ENCODE data around the gene OTUD6A. TPM values are rescaled to one million over a fixed set of nuclear protein-coding genes. Genes with fewer than 3 reads are reported as not detected.
"Not testable (repeated sequence)": the region's sequence is repeated elsewhere in the genome, so short reads cannot be mapped to it uniquely, and the experiment has no call there.

Gene OTUD6A
- total RNA-seq, 2 experiments from 2014 or later = not detected

DNA sequence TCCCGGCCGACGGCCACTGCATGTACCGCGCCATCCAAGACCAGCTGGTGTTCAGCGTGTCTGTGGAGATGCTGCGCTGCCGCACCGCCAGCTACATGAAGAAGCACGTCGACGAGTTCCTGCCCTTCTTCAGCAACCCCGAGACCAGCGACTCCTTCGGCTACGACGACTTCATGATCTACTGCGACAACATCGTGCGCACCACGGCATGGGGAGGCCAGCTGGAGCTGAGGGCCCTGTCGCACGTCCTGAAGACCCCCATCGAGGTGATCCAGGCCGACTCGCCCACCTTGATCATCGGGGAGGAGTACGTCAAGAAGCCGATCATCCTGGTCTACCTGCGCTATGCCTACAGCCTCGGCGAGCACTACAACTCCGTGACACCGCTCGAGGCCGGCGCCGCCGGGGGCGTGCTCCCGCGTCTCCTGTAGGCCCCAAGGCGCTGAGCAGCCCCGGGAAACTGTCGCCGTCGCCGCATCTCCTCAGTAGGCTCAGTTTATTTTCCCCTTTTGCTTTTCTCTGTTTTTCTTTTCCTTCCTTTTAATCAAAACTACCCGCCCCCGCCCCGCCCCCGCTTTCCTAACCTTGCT lies 799 bp downstream of the OTUD6A start:
- ATAC-seq (no peak), DNase-seq (no peak)
- no peaks in the 10 kb centered on the region for H3K4me1 Mint-ChIP-seq
- no peaks in the 10 kb centered on the region for H3K9me3 Mint-ChIP-seq (ENCODE audit: low read depth)
- no peak overlapping the region for H3K27ac Mint-ChIP-seq
- no peak overlapping the region for H3K4me3 Mint-ChIP-seq
- H3K27me3 Mint-ChIP-seq = peaks cover 9% of the 10 kb centered on the region
- no peaks in the 10 kb centered on the region for H3K36me3 Mint-ChIP-seq
- CTCF ChIA-PET = no interaction called here

DNA sequence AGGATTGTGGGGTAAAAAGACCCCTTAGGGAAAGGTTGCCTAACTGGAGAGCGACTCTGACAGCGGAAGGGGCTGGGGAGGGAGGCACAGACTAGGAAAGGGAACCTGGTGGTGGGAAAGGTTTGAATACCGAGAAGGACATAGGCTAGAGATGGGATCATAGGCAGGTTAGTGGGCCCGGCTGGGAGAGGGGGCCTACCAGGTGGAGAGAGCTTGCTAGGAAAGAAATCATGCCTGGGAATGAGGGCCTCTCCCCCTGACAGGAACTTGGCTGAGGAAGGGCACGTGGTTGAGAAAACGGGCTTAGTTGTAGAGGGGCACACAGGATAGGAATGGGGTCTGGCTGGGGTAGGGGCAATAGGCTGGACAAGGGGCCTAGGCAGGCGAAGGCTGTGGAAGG lies 4.4 kb downstream of the OTUD6A start:
- CTCF ChIA-PET = no interaction called here
- no peak for ATAC-seq
- H3K36me3 Mint-ChIP-seq = no peaks in the 10 kb centered on the region
- no peaks in the 10 kb centered on the region for H3K4me1 Mint-ChIP-seq
- DNase-seq = no peak
- no peaks in the 10 kb centered on the region for H3K9me3 Mint-ChIP-seq (ENCODE audit: low read depth)
- no peaks in the 10 kb centered on the region for H3K27me3 Mint-ChIP-seq
- H3K27ac Mint-ChIP-seq = no peak overlapping the region
- H3K4me3 Mint-ChIP-seq = no peak overlapping the region

DNA sequence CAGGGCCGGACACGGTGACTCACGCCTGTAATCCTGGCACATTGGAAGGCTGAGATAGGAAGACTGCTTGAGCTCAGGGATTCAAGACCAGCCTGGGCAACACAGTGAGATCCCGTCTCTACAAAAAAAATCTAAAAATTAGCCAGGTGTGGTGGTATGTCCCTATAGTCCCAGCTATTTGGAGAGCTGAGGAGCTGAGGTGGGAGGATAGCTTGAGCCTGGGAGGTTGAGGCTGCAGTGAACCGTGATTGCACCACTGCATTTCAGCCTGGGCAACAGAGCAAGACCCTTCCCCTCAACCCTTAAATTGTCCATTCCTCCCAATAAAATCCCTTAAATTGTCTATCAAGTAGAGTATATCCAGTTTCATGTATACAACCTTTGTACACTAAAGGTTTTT lies 17.0 kb downstream of the OTUD6A start:
- H3K4me3 Mint-ChIP-seq = no peak overlapping the region
- ATAC-seq = no peak
- no peaks in the 10 kb centered on the region for H3K4me1 Mint-ChIP-seq
- H3K27me3 Mint-ChIP-seq = no peaks in the 10 kb centered on the region
- H3K36me3 Mint-ChIP-seq = no peaks in the 10 kb centered on the region
- DNase-seq = no peak
- no peak overlapping the region for H3K27ac Mint-ChIP-seq
- CTCF ChIA-PET = interaction anchor here (1.0 kb wide), 1 partner anchor 9 kb away, joined by 3 read pairs; no protein-coding TSS in a partner anchor
- H3K9me3 Mint-ChIP-seq (ENCODE audit: low read depth) = no peaks in the 10 kb centered on the region

DNA sequence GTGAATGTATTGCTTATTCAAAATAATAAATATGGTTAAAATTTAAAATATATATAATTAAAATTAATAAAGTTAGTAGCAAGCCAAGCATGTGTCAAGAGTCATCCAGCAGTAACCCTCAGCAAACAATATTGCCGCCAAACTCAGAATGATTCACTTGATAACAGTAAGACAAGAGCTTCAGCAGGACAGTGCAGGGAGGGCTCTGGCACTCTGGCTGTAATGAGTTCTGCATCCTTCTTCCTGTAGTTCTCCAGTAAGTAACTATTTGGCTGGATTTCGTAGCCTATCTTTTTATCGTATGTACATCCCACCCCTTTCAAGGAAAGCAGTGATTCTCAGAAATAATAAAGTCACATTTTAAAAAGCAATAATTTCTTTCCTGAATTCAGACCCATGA lies 17.6 kb downstream of the OTUD6A start:
- ATAC-seq (no peak), DNase-seq (no peak)
- no peaks in the 10 kb centered on the region for H3K27me3 Mint-ChIP-seq
- H3K9me3 Mint-ChIP-seq (ENCODE audit: low read depth) = no peaks in the 10 kb centered on the region
- no peaks in the 10 kb centered on the region for H3K36me3 Mint-ChIP-seq
- no peak overlapping the region for H3K4me3 Mint-ChIP-seq
- no peaks in the 10 kb centered on the region for H3K4me1 Mint-ChIP-seq
- CTCF ChIA-PET = interaction anchor here (1.0 kb wide), 1 partner anchor 8 kb away, joined by 3 read pairs; no protein-coding TSS in a partner anchor
- H3K27ac Mint-ChIP-seq = no peak overlapping the region

DNA sequence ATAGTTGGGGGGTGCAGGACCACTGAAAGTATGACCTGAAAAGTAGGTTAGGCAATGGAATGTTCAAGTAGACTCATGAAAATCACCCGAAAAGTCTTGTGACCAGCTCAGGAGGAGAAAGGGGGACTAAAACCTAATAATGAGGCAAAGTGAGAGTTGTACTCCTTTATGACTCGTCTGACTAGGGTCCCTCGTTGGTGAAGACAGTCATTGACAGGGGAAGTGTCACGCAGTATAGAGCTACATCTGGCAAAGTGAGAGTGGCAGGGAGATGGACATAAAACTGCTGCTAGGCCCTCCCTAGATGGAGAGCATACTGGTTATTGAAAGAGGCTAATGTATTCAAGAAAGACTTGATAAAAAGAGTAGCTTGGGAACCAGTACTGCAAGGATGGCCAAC lies 20.5 kb downstream of the OTUD6A start:
- no peak for ATAC-seq
- H3K4me1 Mint-ChIP-seq = no peaks in the 10 kb centered on the region
- CTCF ChIA-PET = interaction anchor here (3.4 kb wide), 1 partner anchor 16 kb away, joined by 11 read pairs; no protein-coding TSS in a partner anchor
- H3K27me3 Mint-ChIP-seq = no peaks in the 10 kb centered on the region
- H3K27ac Mint-ChIP-seq = no peak overlapping the region
- H3K4me3 Mint-ChIP-seq = no peak overlapping the region
- H3K36me3 Mint-ChIP-seq = no peaks in the 10 kb centered on the region
- no peak for DNase-seq
- no peaks in the 10 kb centered on the region for H3K9me3 Mint-ChIP-seq (ENCODE audit: low read depth)

DNA sequence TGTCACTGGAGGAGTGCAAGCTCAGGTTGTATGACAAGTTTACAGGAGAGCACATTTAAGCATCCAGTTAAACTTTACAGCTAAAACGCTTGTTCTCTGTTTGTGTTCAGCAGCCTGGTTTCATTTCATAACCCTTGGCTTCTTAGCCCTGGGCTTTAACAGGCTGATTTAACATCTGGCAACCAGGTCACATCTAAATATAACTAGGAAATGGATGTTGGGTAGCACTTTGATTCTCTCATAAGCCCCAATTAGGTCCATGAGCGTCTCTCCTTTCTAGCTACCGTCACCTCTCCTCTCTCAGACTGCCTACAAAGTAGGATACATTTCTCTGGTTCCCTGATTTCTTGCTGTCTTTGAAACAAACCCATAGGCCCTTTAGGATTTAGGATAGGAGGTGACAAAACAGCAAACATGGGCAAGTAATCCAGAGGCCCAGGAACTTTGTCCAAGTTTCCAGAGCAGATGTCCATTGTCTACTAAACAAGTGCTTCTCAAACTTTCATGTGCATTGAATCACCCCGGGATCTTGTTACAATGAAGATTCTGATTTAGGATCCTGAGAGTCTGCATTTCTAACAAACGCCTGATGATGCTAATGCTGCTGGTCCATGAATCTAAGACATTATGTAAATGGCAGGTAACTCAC lies 22.5 kb downstream of the OTUD6A start:
- no peak overlapping the region for H3K27ac Mint-ChIP-seq
- no peaks in the 10 kb centered on the region for H3K9me3 Mint-ChIP-seq (ENCODE audit: low read depth)
- H3K36me3 Mint-ChIP-seq = no peaks in the 10 kb centered on the region
- H3K4me1 Mint-ChIP-seq = no peaks in the 10 kb centered on the region
- DNase-seq = no peak
- no peak for ATAC-seq
- H3K27me3 Mint-ChIP-seq = no peaks in the 10 kb centered on the region
- H3K4me3 Mint-ChIP-seq = no peak overlapping the region
- CTCF ChIA-PET = interaction anchor here (3.4 kb wide), 1 partner anchor 14 kb away, joined by 11 read pairs; no protein-coding TSS in a partner anchor

DNA sequence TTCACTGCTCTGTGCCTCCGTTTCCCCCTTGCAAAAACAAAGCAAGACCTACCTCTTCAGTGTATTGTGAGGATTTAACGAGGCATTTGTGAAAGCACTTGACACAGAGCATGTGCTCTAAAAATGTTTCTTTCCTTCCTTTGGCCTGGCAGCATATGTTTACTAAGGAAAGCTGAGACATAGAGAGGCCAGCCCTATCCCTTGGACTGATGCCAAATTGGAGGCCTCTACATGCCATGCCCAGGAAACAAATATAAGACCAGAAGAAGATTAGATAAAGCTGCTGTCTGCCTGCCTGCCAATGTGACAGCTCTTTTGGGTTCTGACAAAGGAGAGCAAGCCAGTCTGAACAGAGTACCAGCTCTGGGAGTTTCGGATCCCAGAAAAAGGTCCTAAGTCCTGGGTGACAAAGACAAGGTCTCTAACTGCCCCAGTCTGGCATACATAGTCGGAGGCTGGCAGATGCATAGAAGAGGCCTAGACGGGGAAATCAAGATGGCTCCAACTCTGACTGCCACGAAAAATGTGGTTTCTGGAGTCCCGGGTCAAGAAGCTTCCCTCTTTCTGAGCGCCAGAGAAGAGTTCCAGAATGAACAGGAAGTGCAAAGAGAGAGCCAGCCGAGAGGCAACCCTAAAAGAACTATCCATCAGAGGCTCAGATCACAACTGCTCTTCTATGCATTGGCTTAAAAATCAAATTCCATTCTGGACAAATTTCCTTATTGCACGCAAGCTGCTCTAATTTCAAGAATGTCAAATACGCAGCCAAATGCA lies 25.8 kb downstream of the OTUD6A start:
- ATAC-seq = no peak
- H3K9me3 Mint-ChIP-seq (ENCODE audit: low read depth) = no peaks in the 10 kb centered on the region
- DNase-seq = no peak
- H3K4me1 Mint-ChIP-seq = no peaks in the 10 kb centered on the region
- H3K27ac Mint-ChIP-seq = no peak overlapping the region
- CTCF ChIA-PET = interaction anchor here (0.8 to 1.1 kb wide), 2 partner anchors 9 kb away, joined by 3 read pairs; no protein-coding TSS in a partner anchor
- no peaks in the 10 kb centered on the region for H3K36me3 Mint-ChIP-seq
- no peaks in the 10 kb centered on the region for H3K27me3 Mint-ChIP-seq
- H3K4me3 Mint-ChIP-seq = no peak overlapping the region

DNA sequence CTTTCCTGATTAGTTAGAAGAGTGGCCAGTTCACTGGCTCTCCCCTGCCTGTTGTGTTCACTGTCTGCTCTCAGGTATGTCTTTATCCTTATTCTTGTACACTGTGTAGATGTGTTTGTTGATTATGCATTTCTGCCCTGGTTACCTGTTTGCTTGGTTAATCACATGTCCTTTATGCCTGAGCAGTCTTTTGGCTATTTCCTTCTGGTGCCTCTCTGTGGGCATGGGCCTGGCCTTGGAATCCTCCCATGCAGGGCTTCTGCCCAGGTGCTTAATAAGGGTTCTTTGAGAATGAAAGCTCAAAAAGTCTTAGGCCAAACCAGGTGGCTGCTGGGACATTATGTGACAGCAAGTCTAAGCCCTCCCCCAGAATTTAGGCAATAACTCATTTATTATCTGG lies 26.5 kb downstream of the OTUD6A start:
- Mint-ChIP-seq H3K27me3 (no peaks in the 10 kb centered on the region), H3K36me3 (no peaks in the 10 kb centered on the region), H3K27ac (no peak overlapping the region), H3K9me3 (ENCODE audit: low read depth) (no peaks in the 10 kb centered on the region), H3K4me3 (no peak overlapping the region), H3K4me1 (no peaks in the 10 kb centered on the region)
- CTCF ChIA-PET = no interaction called here
- ATAC-seq (no peak), DNase-seq (no peak)

DNA sequence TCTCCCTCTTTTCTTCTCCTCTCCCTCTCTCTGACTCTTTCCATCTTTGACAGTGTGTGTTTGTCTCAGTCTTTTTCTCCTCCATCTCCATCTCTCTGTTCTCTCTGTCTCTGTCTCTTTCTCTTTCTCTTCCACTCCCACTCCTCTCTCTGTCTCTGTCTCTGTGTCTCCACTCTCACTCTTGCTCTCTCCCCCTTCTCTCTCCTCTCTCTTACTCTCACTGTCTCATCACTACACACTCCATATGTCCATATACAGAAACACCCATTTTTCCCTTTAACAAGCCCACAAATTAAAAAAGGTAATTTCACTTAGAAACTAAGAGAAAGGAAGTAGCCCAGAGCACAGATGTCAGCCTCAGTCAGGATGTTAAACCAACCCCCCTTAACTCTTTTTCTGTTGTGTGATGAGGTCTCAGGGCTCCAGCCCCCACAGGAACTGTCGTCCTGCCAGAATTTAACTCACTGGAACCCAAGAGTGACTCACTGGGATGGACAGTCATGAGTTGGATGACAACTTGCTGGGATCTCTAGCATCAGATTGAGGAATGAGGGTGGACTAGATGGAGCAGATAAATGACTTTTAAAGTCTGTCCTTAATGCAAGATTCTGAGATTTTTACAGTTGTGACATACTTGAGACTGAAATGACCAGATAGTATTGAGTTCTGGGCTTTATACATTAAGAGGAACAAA lies 27.5 kb downstream of the OTUD6A start:
- H3K27ac Mint-ChIP-seq = no peak overlapping the region
- no peaks in the 10 kb centered on the region for H3K4me1 Mint-ChIP-seq
- CTCF ChIA-PET = no interaction called here
- DNase-seq = no peak
- ATAC-seq = no peak
- no peaks in the 10 kb centered on the region for H3K36me3 Mint-ChIP-seq
- H3K9me3 Mint-ChIP-seq (ENCODE audit: low read depth) = no peaks in the 10 kb centered on the region
- H3K4me3 Mint-ChIP-seq = no peak overlapping the region
- no peaks in the 10 kb centered on the region for H3K27me3 Mint-ChIP-seq

DNA sequence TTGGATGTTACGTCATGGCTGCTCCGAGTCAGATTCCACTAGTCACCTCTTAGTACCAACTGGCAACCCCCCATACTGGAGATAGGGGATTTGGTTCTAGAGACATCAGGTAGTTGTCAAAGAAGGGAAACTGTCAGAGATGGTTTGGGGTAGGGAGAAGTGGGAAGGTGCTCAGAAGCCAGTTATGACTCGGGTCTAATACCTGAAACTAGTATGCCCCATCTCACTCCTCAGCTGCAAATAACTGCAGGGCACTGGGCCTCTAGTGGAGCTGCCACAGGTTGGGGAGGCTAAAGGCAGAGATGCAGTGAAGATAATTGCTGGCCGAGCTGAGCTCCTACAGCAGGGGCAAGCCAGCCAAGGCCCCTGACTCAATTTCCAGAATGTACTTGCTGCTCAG lies 30.0 kb downstream of the OTUD6A start:
- H3K27ac Mint-ChIP-seq = no peak overlapping the region
- H3K4me1 Mint-ChIP-seq = no peaks in the 10 kb centered on the region

DNA sequence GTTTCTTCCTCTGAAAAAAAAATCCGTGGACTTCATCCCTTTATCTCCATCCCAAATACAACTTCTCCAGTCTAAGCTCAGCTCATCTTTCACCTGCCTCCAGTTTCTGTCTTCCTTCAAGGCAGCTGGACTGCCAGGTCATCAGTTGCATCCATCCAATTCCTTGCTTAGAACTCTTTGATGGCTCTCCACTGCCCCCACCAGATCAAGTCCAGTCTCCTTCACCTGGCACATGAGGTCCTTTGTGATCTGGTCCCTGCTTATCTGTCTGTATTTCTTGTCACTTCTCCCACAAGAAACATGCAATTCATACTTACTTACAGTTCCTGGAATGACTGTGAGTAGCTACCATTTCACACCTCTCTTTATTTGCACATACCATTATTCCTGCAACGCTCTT lies 33.8 kb downstream of the OTUD6A start:
- Mint-ChIP-seq H3K27me3 (peaks cover 3% of the 10 kb centered on the region), H3K27ac (no peak overlapping the region), H3K9me3 (ENCODE audit: low read depth) (no peaks in the 10 kb centered on the region), H3K4me1 (no peaks in the 10 kb centered on the region), H3K36me3 (no peaks in the 10 kb centered on the region), H3K4me3 (no peak overlapping the region)
- CTCF ChIA-PET = interaction anchor here (0.9 to 3.4 kb wide), 5 partner anchors 24 to 478 kb away, joined by 3 to 8 read pairs (median 3); partner anchors contain the start of gene IGBP1
- DNase-seq = no peak
- ATAC-seq = no peak

More for the DNA sequence above, 30.0 kb downstream of the OTUD6A start:
- CTCF ChIA-PET = no interaction called here
- Mint-ChIP-seq H3K27me3 (no peaks in the 10 kb centered on the region), H3K36me3 (no peaks in the 10 kb centered on the region), H3K9me3 (ENCODE audit: low read depth) (no peaks in the 10 kb centered on the region), H3K4me3 (no peak overlapping the region)
- no peak for ATAC-seq
- DNase-seq = no peak

DNA sequence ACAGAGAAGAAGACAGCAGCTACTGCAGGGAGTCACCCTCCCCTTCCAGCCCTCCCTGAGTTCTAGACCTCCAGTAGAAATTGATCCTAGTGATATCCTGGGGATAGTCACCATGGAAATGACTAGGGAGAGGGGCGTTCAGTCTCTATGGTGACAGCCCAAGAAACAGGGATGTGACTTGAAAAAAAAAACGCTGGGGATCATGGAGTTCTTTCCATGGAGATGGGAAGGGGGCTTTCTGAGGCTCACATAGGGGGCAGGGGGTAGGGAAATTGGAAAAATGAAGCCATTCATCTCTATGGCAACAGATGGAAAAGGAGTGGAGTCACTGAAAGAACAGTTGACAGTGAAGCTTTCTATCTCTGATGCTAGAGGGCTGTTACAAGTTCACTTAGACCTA lies 43.0 kb downstream of the OTUD6A start:
- Mint-ChIP-seq H3K4me1 (no peaks in the 10 kb centered on the region), H3K27me3 (peaks cover 8% of the 10 kb centered on the region), H3K27ac (no peak overlapping the region), H3K4me3 (no peak overlapping the region), H3K36me3 (no peaks in the 10 kb centered on the region), H3K9me3 (ENCODE audit: low read depth) (no peaks in the 10 kb centered on the region)
- DNase-seq = no peak
- no peak for ATAC-seq
- CTCF ChIA-PET = no interaction called here

DNA sequence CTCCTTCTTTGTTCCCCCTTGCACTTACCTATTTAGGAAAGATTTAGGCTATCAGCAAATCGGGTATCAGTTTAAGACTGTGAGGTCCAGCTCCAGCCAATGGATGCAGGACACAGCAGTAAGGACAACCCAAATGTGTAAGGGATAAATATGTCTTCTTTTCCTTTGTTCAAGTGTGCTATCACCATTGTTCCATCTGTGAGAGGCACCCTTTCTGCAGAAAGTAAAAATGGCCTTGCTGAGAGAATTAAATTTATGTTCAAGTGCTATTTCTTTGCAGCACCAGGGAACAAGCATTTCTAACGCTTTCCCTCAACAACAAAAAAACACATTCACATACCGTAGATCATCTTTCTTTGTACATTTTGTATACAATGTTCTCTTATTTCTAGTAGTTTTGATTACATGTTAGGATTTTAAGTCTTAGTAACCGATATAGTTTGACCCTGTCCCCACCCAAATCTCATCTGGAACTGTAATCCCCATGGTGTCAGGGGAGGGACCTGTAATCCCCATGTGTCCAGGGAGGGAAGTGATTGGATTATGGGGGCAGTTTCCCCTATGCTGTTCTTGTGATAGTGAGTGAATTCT lies 49.3 kb downstream of the OTUD6A start:
- H3K4me1 Mint-ChIP-seq; H3K9me3 Mint-ChIP-seq (ENCODE audit: low read depth); H3K4me3 Mint-ChIP-seq; H3K27me3 Mint-ChIP-seq; H3K27ac Mint-ChIP-seq; ATAC-seq; DNase-seq; H3K36me3 Mint-ChIP-seq; CTCF ChIA-PET: not testable (repeated sequence)
